IPS-11a (cell line): ENCODE data around the gene HIVEP3.

Experiments used
- H3K4me3 ChIP-seq: one replicate; pipeline ENCODE4 v1.5.1; 2013; ENCODE audit warnings: low read depth, low read length, control low read depth

The HIVEP3 gene

GRCh38 chr1:41608211-41608610 lies 310.5 kb downstream of the HIVEP3 start:
- no peak overlapping the region for H3K4me3 ChIP-seq

GRCh38 chr1:41607808-41608207 lies 310.9 kb downstream of the HIVEP3 start:
- H3K4me3 ChIP-seq, result no peak overlapping the region

GRCh38 chr1:41599912-41600311 lies 318.8 kb downstream of the HIVEP3 start:
- H3K4me3 ChIP-seq, result no peak overlapping the region

- H3K4me3 ChIP-seq, result no peak overlapping the region
Measured at GRCh38 chr1:41598325-41598724, 320.4 kb downstream of the HIVEP3 start.

DNA sequence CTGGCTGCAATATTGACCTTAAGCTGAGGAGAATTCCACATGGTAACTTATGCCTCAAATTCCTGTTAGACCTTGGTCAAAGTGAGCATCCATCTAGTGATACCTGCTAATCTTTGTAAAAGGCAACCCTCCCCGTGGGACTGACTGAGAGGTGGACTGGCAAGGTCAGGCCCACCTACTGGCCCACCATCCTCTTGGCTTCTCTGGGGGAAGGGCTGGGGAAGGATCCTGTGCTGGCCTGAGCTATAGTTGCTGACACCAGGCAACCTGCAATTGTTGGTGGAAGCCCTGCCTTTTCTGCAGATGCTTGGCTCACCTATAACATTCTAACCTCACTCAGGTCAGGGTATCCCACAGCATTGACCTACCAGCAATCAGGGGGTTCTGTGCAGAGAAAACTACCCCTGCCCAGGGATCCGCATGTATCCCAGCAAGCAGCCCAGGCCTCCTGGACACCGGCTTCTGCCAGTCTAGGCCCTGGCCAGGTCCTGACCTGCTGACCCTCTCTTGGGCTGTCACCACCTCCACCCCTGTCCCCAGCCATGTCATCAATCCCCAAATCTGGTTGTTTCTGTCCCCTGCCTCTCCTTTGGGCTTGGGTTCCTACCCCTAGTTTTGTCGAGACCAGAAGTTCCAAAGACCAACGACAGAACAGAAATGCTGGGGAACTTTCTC lies 326.1 kb downstream of the HIVEP3 start:
- H3K4me3 ChIP-seq, result no peak overlapping the region

DNA sequence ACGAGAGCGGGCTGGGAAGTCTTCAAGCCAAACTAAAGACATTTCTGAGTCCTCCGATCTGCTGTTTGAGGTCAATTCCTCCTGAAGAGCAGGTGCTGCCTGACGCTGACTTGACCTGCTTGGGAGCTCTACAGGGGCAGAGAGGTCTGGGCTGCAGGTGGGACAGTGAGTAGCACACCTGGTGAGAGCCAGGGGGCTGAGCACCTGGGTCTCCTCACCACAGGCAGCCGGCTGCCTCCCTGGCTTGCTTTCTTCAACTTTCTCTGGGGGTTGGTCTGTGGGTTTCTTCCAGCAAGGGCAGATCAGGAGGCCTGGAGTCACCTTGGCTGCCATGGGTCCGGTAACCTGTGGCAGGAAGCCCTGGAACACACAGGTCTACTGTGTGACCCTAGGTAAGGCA lies 326.8 kb downstream of the HIVEP3 start:
- no peak overlapping the region for H3K4me3 ChIP-seq

- no peak overlapping the region for H3K4me3 ChIP-seq
Measured at GRCh38 chr1:41590331-41590730, 328.4 kb downstream of the HIVEP3 start.

- no peak overlapping the region for H3K4me3 ChIP-seq
Measured at GRCh38 chr1:41589395-41589794, 329.3 kb downstream of the HIVEP3 start.

DNA sequence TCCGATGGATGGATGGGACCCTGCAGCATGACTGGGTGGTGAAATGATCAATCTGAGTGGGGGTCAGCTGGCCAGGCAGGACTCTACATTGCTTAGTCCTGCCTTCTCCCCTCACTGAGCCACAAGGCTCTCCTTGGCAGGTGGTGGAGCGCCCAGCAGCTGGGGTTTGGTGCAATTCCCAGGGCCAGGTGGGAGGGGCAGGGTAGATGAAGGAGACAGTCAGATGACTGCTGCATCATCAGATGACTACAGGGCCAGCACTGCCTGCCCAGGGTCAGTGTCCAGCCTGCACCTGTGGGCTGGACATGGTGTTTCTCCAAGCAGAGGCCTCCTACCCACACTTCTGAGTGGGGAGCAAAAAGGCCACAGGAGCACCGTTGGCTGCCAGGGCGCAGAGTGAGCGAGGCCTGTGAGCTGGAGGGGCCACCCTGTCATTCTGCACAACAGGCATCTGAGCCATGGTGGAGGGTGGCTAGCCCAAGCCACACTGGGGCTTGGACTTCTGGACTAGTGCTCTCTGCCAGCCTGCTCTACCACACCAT lies 330.3 kb downstream of the HIVEP3 start:
- no peak overlapping the region for H3K4me3 ChIP-seq

DNA sequence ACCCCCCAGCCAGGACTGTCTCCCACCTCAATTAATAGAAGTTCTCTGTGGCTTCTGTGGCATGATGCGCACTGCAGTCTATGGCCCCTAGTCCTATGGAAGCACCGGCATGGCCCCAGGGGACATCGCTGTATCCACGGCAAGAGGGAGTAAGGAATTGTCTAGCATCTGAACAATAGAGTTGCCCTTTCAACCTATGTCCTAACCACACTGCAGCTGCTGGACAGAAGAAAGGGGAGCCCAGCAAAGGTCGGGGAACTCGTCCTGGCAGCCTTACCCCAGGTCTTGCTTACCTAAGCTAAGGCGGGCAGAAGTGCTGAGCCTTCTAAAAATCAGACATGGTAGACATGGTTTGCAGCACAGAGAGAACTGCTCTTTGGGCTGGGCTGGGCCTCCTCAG lies 330.9 kb downstream of the HIVEP3 start:
- H3K4me3 ChIP-seq, result no peak overlapping the region

DNA sequence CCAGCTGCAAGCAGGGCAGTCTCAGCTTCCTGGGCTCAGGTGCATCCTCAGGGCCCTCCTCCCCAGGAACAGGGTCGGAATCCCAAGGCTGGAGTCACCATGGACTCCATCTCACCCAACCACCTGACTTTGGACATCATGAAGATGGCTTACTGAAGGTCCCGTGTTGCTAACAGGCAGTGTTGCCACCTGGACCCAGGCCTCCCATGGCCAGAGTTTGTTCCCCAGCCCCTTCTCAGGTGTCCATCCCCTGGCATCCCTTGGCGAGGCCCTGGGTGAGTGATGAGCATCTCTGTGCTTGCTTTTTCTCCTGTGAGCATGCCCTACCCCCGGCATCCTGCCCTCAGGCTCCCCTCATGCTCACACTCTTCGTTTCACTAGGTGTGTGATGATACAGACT lies 332.5 kb downstream of the HIVEP3 start:
- H3K4me3 ChIP-seq, result no peak overlapping the region

DNA sequence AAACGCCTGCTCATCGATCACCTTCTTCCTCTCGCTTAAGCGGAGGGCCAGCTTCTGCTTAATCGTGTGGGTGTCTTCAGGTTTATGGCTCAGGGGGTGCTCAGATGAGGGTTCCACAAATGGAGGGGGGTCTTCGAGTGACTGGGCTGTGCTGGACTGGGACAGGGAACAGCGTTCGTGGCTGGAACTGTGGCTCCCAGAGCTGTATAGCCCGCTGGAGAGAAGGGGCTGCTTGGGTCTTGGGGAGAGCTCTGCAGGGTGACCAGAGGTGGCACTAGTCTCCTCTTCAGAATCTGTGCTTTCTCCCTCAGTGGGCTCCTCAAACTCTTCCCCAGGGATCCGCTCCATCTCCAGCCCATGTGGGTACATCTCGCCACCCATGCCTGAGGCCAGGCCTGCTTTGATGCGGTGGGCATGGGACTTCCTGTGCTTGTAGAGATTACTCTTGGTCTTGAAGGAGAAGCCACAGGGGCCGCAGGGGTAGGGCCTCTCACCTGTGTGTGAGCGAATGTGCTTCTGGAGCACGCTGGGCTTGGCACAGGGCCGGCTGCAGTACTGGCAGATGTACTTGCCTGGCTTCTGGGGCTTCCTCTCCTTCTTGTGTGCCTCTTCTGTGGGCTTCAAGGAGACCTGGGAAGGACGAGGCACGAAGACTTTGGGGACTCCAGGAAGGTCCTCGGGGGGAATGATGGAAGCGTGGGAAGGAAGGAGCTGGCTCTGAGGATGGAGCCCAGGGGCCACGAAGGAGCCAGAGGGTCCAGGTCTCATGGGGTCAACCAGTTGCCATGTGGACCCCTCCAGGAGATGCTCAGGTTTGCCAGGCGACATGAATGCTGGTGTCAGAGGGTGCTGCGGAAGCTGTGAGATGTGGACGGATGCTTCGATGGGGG lies 334.8 kb downstream of the HIVEP3 start:
- H3K4me3 ChIP-seq, result no peak overlapping the region

DNA sequence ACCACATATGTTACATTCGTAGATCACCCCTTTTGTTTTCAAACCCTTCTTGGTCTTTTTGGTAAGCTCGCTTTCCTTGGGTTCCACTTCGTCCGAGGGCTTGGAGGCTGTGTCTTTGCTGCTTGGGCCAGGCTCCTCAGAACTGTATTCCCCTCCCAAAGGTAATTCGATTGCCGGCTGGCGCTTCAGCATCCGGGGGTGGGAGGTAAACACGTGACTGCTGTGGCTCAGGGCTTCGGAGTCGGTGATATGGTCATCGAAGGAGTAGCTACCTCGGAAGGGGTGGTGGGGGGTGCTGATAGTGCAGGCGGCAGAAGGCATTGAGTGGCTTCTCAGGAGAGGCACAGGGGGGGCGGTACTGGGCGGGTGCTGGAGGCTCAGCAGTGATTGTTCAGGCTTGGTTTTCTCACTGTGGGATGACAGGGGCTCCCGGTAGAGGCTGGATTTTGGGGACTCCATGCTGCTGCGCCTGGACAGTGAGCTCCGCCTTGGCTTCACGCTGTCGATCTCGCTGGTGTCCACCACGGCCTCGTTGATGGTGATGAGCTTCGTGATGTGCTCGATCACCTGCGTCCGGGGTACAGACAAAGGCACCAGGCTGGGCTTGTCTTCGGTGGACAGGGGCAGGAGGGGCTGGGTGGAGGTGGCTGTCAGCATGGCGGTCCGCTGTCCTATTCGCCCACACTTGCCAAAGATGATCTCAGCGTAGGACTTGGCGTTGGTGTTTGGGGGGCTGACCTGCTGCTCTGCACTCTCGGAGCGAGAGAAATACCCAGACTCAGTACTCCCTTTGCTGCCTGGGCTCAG lies 335.7 kb downstream of the HIVEP3 start:
- no peak overlapping the region for H3K4me3 ChIP-seq

DNA sequence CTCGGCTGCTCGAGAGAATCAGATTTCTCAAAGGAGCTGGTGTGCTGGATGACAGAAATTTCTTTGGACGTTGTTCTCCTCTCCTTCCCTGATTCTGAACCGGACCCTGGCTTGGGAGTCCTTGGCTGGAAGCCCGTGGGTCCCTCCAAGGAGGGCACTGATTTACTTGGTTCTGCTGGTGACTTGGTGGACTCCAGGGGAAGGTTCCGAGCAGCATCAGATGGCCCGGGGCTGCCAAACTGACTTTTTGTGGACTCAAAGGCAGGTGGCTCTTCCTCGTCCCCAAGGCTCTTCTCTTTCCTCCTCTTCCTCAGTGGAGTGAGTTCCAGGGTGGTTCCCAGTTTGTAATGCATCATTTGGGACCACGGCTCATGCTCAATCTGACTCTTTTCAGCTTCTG lies 336.4 kb downstream of the HIVEP3 start:
- no peak overlapping the region for H3K4me3 ChIP-seq

DNA sequence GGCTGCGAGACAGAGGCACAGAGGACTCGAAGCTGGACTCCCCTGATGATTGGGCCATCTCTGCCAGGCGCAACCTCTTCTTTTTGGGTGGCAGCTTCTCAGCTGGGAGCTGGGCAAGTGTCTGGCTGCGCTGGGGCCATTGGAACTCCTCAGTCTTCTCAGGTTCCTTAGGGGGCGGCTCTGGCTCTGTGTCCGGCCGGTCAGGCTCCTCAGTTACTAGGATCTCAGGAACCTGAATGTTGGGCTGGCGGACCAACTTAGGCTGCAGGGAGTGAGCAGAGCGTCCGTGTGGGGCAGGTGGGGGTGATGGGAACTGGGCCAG lies 336.8 kb downstream of the HIVEP3 start:
- no peak overlapping the region for H3K4me3 ChIP-seq

- H3K4me3 ChIP-seq, result no peak overlapping the region
Measured at GRCh38 chr1:41581216-41582003, 337.3 kb downstream of the HIVEP3 start.

DNA sequence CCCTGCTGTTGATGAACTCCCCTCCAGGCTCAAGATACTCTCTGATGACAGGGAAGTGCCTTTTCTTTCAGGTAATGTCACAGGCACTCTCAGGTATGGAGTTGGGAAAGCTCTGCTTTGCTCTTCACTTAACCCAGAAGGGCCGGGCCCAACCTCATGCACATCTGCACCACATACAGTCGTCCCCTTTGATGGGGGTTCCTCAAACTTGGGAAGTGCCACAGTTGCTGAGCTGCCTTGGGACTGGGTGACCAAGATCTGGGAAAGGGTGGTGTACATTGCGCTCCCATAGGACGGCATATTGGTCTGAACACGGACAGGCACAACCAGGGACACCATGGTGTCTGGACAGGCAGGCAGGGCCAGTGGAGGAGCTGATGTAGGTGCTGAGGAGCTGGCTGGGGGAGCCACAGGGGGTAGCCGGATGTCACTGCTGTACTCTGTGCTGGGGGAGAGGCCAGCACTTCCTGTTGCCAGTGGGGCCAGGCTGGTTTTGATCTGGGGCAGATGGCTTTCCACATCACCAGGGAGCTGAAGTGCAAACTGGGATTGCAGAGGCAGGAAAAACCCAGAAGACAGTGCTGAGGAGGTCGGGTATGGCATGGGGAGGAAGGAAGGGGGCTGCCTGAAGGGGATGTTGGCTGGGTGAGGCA lies 338.1 kb downstream of the HIVEP3 start:
- H3K4me3 ChIP-seq, result no peak overlapping the region

DNA sequence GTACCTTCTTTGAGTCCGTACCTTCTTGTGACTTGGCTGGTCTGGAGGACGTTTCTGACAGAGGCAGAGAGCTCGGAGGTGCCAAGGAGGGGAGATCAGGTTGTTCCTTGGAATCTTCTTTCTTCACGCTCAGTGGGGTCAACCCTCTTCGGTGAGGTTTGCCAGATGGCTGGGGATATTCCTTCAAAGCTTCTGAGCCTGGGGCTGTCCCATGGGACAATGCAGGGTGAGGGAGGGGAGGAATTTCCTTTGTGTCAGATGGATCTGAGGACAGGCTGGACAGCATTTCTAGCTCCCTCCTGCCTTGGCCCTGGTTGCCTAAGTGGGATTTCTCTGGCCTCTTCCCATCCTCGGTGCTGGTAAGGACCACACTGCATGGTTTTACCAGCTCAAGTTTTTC lies 338.7 kb downstream of the HIVEP3 start:
- H3K4me3 ChIP-seq, result no peak overlapping the region

- no peak overlapping the region for H3K4me3 ChIP-seq
Measured at GRCh38 chr1:41578712-41579335, 339.9 kb downstream of the HIVEP3 start.

GRCh38 chr1:41576620-41577019 lies 342.1 kb downstream of the HIVEP3 start:
- H3K4me3 ChIP-seq, result no peak overlapping the region
